ENCODE data around the gene ECD.
A peak's percentile ranks its signal among the peaks of the same experiment; 100 is the strongest.

The ECD gene

DNA sequence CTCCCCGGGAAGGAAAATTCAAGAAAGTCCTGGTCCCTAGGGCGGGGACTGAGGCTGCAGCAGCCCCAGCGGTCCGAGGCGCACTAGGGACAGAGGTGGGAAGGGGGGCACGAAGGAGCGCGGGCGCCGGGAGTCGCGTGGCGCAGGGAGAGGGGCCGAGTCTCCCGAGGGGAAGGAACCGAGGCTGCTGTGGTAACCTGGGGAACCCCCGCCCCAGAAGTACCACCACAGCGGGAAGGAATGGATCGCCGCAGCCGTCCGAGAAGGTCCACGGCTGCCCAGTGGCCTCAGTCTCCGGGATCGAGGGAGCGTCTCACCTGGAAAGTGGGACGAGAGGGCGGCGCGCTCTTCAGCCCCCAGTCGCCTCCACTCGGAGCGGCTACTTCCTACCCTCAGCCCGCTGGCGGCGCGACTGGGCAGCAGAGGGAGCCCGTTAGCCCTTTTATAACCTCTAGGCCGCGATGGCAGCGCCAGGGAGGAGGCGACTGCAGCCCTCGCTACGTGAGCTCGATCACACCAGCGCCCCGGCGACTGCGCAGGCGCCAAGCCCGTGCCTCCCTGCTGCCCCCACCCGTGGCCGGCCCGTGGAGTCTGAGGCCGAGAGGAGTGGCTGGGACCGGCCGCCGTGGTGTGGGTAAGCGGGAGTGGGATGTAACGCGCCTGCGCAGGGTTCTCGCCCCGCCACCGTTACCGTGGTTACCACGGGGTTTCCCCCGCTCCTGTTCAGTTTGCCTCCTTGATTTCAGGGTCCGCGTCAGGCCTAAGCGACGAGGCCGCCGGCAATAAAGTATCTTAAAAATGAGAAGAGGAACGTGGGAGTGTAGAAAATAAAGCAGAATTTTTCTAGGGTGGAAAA lies 71.1 kb downstream of the ECD start, which contains the start of gene P4HA1:
P4HA1 (minus strand) TSS at position 418 of the 856 bp plus-strand sequence. CDS start 21,983 bp downstream, outside the sequence.
- DNase-seq (ENCODE audit: low read depth) = peak; percentile 99

DNA sequence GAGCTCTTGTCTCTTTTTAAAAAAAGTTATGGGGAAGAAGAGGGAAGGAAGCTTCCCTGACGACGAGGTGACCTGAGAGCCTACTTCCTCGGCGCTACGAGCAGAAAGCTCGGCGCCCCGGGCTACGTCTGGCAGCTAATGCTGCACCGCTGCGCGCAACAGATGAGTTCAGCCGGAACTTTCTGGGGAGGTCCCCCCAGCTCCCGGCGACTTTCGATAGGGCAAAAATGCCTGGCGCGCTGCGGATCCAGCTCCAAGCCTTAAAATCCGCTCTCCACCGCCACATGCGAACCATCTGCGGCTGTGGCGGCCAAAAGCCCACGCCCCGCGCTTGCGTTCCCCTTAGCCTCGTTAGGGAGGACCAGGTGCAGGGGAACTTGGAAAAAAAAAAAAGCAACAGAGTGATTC lies 71.8 kb downstream of the ECD start:
- DNase-seq (ENCODE audit: low read depth) = peak; percentile 82

DNA sequence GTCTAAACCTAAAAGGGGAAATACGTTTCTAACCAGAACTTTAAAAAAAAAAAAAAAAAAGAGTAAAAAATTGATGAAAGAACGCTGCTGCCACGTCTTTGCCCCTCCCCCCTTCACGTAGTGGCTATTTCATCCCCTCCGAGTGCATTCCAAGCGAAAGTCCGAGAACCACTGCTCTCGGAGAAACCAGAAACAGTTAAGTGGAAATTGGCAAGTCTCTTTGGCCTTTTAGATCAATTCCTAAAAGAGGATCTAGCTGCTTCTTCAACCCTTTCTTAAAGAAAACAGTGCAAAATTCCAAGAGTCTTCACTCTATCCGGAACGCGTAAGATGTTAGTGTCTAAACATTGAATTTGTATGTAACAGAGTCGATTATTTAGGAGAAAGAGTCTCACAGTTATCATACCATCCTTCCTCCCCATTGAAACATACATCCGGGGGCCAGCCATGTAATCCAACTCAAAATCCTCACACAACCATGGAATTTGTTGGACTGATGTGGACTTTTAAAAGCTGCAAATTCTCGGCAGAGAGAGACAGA lies 72.3 kb downstream of the ECD start:
- peak; percentile 89 for DNase-seq (ENCODE audit: low read depth)

DNA sequence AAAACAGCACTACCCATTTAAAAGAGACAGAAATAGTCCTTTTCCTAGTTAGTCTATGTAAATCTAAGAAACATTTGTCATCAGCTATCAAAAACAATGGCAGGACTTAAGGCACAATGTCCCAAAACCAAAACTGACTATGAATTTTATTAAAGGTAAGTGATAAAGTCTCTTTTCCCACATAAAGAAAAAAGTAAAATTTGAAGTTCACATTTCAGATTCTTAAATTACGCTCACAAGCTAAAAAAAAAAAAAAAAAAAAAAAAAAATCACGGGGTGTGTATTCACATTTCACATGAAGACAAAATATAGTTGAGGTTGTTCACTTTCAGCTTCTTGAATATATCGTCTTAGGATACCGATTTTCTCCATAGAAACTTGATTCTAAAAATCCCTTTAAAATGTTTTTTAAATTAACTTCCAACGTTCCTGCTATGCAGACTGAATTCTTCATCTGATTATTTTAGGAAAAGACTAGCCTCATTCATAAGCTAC lies 72.8 kb downstream of the ECD start:
- DNase-seq (ENCODE audit: low read depth) = no peak

DNA sequence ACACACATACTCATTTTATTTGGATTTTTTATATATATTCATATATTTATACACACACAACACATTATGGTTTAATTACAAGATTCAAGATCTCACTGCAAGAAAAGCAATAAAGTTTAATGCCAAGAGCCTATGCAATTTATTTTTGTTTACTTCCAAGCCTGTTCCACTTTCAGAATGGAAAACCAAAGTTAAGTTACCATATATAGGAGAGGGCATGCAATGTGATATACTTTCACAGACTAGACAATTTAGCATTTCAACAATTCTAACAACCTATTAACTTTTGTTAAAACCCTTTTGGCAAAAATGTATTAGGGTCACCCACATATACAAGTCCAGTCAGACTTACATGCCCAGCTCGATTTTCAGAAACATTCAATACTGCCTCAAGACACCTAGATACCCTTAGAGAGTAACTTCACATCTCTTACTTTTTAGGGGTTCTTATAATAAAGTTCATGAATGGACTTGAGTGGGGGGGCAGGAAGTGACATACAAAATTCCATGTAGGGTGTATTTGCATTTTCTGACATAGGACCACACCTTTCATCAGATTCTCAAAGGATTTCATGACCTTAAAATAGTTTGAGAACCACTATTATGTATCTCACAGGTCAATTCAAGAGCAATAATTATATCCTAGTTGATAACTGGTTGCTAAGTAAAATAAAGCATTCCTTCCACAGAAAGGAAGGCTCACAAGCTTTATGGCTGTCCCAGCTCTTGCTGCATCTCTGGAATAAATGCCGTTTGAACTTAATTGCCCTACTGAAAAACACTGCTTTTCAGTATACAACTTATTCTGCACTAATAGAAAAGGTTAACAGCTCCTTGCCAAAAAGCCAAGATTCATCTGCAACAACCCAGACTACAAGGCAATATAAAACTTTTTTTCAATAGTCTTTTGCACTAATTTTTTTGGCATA lies 73.6 kb downstream of the ECD start:
- peak; percentile 40 for DNase-seq (ENCODE audit: low read depth)

DNA sequence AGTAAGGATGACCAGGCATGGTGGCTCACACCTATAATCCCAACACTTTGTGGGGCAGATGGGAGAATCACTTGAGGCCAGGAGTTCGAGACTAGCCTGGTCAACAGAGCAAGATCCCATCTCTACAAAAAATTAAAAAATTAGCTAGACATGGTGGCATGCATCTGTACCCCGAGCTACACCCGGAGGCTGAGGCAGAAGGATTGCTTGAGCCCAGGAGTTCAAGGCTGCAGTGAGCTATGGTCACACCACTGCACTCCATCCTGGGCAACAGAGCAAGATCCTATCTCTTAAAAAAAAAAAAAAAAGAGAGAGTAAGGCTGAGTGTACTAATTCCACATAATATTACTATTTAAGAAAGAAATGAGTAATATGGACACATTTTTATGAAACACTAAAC lies 75.0 kb downstream of the ECD start:
- DNase-seq (ENCODE audit: low read depth) = no peak

DNA sequence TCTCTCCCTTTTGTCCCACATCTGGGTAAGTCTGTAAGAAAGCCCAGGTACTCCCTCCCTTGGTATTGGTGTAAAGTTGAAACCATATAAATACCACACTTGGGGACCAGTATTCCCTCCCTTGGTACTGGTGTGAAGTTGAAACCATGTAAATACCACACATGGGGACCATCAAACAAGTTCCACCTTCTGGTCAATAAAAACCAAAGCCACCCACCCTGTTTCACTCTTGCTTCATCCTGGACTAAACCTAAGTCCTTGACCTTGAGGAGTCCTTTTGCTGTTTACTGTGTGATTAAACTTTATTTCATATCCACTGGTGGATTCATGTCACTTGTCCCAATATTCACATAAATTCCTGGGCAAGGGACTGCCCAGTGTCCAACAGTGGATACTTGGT lies 79.5 kb downstream of the ECD start:
- peak; percentile 3 for DNase-seq (ENCODE audit: low read depth)

DNA sequence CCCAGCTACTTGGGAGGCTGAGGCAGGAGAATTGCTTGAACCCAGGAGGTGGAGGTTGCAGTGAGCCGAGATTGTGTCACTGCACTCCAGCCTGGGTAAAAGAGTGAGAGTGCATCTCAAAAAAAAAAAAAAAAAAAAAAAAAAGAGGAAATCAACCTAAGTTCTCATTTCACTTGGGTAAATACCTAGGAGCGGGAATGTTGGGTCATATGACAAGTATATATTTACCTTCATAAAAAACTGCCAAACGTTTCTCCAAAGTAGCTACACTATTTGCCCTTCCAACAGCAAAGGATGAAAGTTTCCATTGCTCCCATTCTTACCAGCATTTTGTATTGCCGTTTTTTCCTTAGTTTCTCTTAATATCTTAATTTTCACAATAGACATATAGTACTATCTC lies 81.0 kb downstream of the ECD start:
- DNase-seq (ENCODE audit: low read depth) = no peak

DNA sequence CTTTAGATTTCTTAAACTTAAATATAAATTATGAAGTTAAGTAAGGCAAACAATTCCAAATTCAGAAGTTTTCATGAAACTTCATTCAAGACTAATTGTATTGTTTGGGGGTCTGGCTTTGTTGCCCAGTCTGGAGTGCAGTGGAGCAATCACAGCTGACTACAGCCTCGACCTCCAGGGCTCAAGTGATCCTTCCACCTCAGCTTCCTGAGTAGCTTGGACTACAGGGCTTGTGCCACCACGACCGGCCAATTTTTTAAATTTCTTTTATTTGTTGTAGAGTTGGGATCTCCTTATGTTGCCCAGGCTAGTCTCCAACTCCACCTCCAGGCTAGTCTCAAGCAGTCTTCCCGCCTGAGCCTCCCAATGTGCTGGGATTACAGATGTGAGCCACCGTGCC lies 83.6 kb downstream of the ECD start:
- no peak for DNase-seq (ENCODE audit: low read depth)
